SK-N-SH treated with all-trans-retinoic acid at 6 μM for 48 hours (cell line): ENCODE data around the gene KYAT1.

ENCODE experiments used
- ATAC-seq: fragments of 200-7000 bp; cut with Tn5 transposase; 3 replicates; pipeline ENCODE4 v1.9.1; 2020; ENCODE audit warnings: mild to moderate bottlenecking, moderate library complexity
- ARNTL ChIP-seq: fragments of 450-650 bp; formaldehyde crosslinking; IDR thresholded peaks from 2 replicates; pipeline ENCODE4 v1.5.0; 2020; ENCODE audit warnings: low read depth, mild to moderate bottlenecking, moderate library complexity, borderline replicate concordance
- BACH2 ChIP-seq: fragments of 250-450 bp; sonication (Bioruptor Pico); IDR thresholded peaks from 2 replicates; pipeline ENCODE4 v1.9.0; 2021; ENCODE audit warnings: mild to moderate bottlenecking, borderline replicate concordance
- CSDC2 ChIP-seq: fragments of 250-450 bp; sonication (Bioruptor Pico); IDR thresholded peaks from 2 replicates; pipeline ENCODE4 v1.5.0; 2020; ENCODE audit warnings: mild to moderate bottlenecking, moderate library complexity
- CSRNP3 ChIP-seq: fragments of 250-450 bp; sonication (Bioruptor Pico); IDR thresholded peaks from 2 replicates; pipeline ENCODE4 v1.5.1; 2021; ENCODE audit warnings: mild to moderate bottlenecking, moderate library complexity
- ESRRG ChIP-seq: fragments of 250-450 bp; sonication (Bioruptor Pico); IDR thresholded peaks from 2 replicates; pipeline ENCODE4 v1.6.1; 2021; ENCODE audit warnings: mild to moderate bottlenecking
- GLIS3 ChIP-seq: fragments of 250-450 bp; sonication (Bioruptor Pico); IDR thresholded peaks from 2 replicates; pipeline ENCODE4 v1.5.0; 2020; ENCODE audit warnings: mild to moderate bottlenecking, moderate library complexity
- ISL1 ChIP-seq: fragments of 250-450 bp; sonication (Bioruptor Pico); IDR thresholded peaks from 2 replicates; pipeline ENCODE4 v2.1.2; 2022; ENCODE audit warnings: mild to moderate bottlenecking, moderate library complexity
- PPARA ChIP-seq: fragments of 250-450 bp; sonication (Bioruptor Pico); IDR thresholded peaks from 2 replicates; pipeline ENCODE4 v1.5.0; 2020; ENCODE audit warnings: mild to moderate bottlenecking, borderline replicate concordance
- SNAI2 ChIP-seq: fragments of 250-450 bp; sonication (Bioruptor Pico); IDR thresholded peaks from 2 replicates; pipeline ENCODE4 v1.5.0; 2020; ENCODE audit warnings: mild to moderate bottlenecking, moderate library complexity
- ZFP3 ChIP-seq: fragments of 250-450 bp; sonication (Bioruptor Pico); IDR thresholded peaks from 2 replicates; pipeline ENCODE4 v1.5.0; 2020; ENCODE audit warnings: mild to moderate bottlenecking, moderate library complexity
- ZNF565 ChIP-seq: fragments of 450-650 bp; formaldehyde crosslinking; conservative IDR thresholded peaks from 2 replicates; pipeline ENCODE4 v1.5.0; 2020; ENCODE audit warnings: low read depth, mild to moderate bottlenecking, moderate library complexity
- ZNF70 ChIP-seq: fragments of 450-650 bp; formaldehyde crosslinking; IDR thresholded peaks from 2 replicates; pipeline ENCODE4 v1.5.0; 2020; ENCODE audit warnings: mild to moderate bottlenecking, moderate library complexity
- ZNF8 ChIP-seq: fragments of 450-650 bp; formaldehyde crosslinking; IDR thresholded peaks from 2 replicates; pipeline ENCODE4 v1.5.0; 2020; ENCODE audit warnings: mild to moderate bottlenecking, moderate library complexity
- TF ChIP-seq, protein P1 (sequence below): fragments of 250-450 bp; sonication (Bioruptor Pico); IDR thresholded peaks from 2 replicates; pipeline ENCODE4 v1.8.0; 2021; ENCODE audit warnings: low read depth, mild to moderate bottlenecking, moderate library complexity, borderline replicate concordance
- TF ChIP-seq, protein P2 (sequence below): fragments of 250-450 bp; sonication (Bioruptor Pico); IDR thresholded peaks from 2 replicates; pipeline ENCODE4 v1.8.0; 2020; ENCODE audit warnings: mild to moderate bottlenecking, moderate library complexity, borderline replicate concordance
- TF ChIP-seq, protein P3 (sequence below): fragments of 250-450 bp; sonication (Bioruptor Pico); IDR thresholded peaks from 2 replicates; pipeline ENCODE4 v1.5.1; 2020; ENCODE audit warnings: low read depth, mild to moderate bottlenecking, moderate library complexity
- TF ChIP-seq, protein P4 (sequence below): fragments of 250-450 bp; sonication (Bioruptor Pico); IDR thresholded peaks from 2 replicates; pipeline ENCODE4 v1.5.0; 2020; ENCODE audit warnings: mild to moderate bottlenecking, moderate library complexity

Gene KYAT1

DNA sequence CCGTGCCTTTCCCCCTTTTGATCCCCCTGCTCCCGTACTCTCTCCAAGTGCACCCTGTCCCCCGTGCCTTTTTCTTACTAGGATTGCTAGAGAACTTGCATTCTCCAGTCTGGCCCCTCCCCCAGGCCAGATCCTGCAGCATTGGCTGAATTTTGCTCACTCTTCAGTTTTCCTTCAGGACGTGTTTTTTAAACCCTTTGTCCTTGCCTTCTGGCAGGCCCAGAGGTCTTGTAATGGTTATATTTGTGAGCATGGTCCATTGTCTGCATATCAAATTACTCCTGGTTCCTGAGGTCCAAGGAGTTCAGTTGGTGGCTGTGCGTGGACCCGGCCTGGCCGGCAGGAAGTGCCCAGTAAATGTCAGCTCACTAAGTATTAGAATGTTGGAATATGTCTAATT, 94.1 kb downstream of the KYAT1 start:
- TF ChIP-seq BACH2 (CRISPR knock-in tag) (no peak), SNAI2 (CRISPR knock-in tag) (no peak), ARNTL (no peak), ZNF8 (no peak), ESRRG (CRISPR knock-in tag) (no peak), ZFP3 (CRISPR knock-in tag) (no peak), CSRNP3 (CRISPR knock-in tag) (no peak), ISL1 (CRISPR knock-in tag) (no peak), PPARA (CRISPR knock-in tag) (no peak), ZNF565 (CRISPR knock-in tag) (no peak)
- TF ChIP-seq, protein P1, sequence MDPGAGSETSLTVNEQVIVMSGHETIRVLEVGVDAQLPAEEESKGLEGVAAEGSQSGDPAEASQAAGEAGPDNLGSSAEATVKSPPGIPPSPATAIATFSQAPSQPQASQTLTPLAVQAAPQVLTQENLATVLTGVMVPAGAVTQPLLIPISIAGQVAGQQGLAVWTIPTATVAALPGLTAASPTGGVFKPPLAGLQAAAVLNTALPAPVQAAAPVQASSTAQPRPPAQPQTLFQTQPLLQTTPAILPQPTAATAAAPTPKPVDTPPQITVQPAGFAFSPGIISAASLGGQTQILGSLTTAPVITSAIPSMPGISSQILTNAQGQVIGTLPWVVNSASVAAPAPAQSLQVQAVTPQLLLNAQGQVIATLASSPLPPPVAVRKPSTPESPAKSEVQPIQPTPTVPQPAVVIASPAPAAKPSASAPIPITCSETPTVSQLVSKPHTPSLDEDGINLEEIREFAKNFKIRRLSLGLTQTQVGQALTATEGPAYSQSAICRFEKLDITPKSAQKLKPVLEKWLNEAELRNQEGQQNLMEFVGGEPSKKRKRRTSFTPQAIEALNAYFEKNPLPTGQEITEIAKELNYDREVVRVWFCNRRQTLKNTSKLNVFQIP (CRISPR knock-in tag), result no peak
- TF ChIP-seq, protein P2, sequence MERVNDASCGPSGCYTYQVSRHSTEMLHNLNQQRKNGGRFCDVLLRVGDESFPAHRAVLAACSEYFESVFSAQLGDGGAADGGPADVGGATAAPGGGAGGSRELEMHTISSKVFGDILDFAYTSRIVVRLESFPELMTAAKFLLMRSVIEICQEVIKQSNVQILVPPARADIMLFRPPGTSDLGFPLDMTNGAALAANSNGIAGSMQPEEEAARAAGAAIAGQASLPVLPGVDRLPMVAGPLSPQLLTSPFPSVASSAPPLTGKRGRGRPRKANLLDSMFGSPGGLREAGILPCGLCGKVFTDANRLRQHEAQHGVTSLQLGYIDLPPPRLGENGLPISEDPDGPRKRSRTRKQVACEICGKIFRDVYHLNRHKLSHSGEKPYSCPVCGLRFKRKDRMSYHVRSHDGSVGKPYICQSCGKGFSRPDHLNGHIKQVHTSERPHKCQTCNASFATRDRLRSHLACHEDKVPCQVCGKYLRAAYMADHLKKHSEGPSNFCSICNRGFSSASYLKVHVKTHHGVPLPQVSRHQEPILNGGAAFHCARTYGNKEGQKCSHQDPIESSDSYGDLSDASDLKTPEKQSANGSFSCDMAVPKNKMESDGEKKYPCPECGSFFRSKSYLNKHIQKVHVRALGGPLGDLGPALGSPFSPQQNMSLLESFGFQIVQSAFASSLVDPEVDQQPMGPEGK, result no peak
- TF ChIP-seq, protein P3, sequence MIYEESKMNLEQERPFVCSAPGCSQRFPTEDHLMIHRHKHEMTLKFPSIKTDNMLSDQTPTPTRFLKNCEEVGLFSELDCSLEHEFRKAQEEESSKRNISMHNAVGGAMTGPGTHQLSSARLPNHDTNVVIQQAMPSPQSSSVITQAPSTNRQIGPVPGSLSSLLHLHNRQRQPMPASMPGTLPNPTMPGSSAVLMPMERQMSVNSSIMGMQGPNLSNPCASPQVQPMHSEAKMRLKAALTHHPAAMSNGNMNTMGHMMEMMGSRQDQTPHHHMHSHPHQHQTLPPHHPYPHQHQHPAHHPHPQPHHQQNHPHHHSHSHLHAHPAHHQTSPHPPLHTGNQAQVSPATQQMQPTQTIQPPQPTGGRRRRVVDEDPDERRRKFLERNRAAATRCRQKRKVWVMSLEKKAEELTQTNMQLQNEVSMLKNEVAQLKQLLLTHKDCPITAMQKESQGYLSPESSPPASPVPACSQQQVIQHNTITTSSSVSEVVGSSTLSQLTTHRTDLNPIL (CRISPR knock-in tag), result no peak
- ATAC-seq, result peak; percentile 37

DNA sequence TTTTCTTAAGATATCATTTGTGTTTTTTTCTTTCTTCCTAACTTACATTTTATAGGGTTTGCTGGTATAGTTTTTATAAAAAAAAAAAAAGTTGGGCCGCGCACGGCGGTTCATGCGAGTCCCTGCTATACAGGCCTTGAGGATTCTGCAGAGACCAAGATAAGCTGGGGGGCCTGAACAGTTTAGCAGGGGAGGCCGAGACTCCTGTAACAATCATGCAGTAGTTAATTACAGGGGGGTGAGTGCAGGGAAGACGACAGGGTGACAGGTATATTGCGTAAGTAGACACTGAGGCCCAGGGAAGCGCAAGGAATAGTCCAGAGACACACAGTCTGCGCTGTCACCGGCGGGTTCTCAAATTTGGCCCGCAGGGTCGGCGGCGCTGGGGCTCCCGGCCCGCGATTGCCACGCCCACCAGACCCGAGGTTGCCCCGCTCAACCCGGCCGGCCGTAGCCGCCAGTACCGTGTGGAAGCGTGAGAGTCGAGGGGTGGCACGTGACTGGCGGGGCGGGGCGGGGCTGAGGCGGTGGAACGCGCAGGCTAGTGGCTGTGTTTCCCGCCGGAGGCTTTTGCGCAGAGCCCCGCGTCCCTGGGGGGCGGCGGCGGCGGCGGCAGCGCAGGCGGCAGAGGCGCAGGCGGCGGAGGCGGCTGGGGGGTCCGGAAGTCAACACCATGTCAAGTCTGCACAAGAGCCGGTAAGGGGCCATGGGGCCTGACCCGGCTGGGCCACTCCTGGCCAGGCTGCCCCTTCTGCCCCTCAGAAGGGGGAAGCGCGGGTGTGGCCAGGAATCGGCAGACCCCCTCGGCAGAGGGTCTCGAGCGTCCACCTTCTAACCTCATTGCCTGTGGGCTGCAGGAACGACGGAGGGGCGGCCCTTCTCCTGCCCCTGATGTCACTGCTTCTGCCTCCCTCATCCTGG, 94.8 kb downstream of the KYAT1 start, which contains the start of gene TBC1D13:
TSS of gene TBC1D13 (plus strand) at position 573 of the 921 bp plus-strand sequence. CDS start at position 674, 101 bp downstream.
- ATAC-seq, result peak; percentile 98
- TF ChIP-seq ARNTL (peak; percentile 53; the same call in 1 of the 2 replicates), ESRRG (CRISPR knock-in tag) (no peak), CSDC2 (CRISPR knock-in tag) (no peak)
- TF ChIP-seq, protein P2, result peak; percentile 92
- TF ChIP-seq, protein P1 (CRISPR knock-in tag), result no peak
- TF ChIP-seq, all 23 proteins: peak for 2

DNA sequence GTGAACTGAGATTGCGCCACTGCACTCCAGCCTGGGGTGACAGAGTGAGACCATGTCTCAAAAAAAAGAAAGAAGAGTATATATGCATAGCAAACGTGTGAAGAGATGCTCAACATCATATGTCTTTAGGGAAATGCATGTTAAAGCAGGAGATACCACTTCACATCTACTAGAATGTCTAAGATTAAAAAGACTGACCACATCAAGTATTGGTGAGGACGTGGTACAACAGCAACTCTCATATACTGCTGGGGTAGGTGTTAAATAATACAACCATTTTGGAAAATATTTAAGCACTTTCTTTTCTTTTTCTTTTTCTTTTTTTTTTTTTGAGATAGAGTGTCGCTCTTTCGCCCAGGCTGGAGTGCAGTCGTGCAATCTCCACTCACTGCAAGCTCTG, 96.3 kb downstream of the KYAT1 start:
- ATAC-seq, result no peak
- TF ChIP-seq ZNF70 (CRISPR knock-in tag), result no peak
- TF ChIP-seq ZFP3 (CRISPR knock-in tag), result no peak
- no peak for TF ChIP-seq ARNTL
- no peak for TF ChIP-seq CSRNP3 (CRISPR knock-in tag)
- TF ChIP-seq, protein P4, sequence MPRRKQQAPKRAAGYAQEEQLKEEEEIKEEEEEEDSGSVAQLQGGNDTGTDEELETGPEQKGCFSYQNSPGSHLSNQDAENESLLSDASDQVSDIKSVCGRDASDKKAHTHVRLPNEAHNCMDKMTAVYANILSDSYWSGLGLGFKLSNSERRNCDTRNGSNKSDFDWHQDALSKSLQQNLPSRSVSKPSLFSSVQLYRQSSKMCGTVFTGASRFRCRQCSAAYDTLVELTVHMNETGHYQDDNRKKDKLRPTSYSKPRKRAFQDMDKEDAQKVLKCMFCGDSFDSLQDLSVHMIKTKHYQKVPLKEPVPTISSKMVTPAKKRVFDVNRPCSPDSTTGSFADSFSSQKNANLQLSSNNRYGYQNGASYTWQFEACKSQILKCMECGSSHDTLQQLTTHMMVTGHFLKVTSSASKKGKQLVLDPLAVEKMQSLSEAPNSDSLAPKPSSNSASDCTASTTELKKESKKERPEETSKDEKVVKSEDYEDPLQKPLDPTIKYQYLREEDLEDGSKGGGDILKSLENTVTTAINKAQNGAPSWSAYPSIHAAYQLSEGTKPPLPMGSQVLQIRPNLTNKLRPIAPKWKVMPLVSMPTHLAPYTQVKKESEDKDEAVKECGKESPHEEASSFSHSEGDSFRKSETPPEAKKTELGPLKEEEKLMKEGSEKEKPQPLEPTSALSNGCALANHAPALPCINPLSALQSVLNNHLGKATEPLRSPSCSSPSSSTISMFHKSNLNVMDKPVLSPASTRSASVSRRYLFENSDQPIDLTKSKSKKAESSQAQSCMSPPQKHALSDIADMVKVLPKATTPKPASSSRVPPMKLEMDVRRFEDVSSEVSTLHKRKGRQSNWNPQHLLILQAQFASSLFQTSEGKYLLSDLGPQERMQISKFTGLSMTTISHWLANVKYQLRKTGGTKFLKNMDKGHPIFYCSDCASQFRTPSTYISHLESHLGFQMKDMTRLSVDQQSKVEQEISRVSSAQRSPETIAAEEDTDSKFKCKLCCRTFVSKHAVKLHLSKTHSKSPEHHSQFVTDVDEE (CRISPR knock-in tag), result no peak
- TF ChIP-seq PPARA (CRISPR knock-in tag), result no peak
- TF ChIP-seq, protein P1 (CRISPR knock-in tag), result no peak
- TF ChIP-seq GLIS3, result no peak
- TF ChIP-seq ZNF565 (CRISPR knock-in tag), result no peak
